ENCODE results near the gene GIMAP5. TPM values are rescaled to one million over a fixed set of nuclear protein-coding genes. Genes with fewer than 3 reads are reported as not detected.

The GIMAP5 gene
- polyA plus RNA-seq, 1 of the 3 experiments (the other 2 are of a cell fraction) = not detected

GRCh38 chr7:150788474-150789269, 51.5 kb downstream of the GIMAP5 start (continued):
- no peak for TF ChIP-seq ZBTB33 (IDR thresholded peaks at IDR 0.05; ENCODE audit: borderline replicate concordance, low read depth)
- TF ChIP-seq EP300 (IDR thresholded peaks at IDR 0.05; ENCODE audit: borderline replicate concordance in 1 of 2, low read depth in 1 of 2, low read length in 1 of 2) = peak; percentile 35 to 87; a peak in 3 of 4 replicates
- TF ChIP-seq RXRA (IDR thresholded peaks at IDR 0.05; ENCODE audit: borderline replicate concordance, low read depth) = no peak
- TF ChIP-seq FOXJ3 (CRISPR knock-in tag; IDR thresholded peaks at IDR 0.05) = peak; percentile 62; the same call in 1 of the 2 replicates
- no peak for TF ChIP-seq YY1 (IDR thresholded peaks at IDR 0.05; ENCODE audit: low read depth)
- peak; percentile 56 for TF ChIP-seq GATA2 (CRISPR knock-in tag; IDR thresholded peaks at IDR 0.05)
- TF ChIP-seq POLR2AphosphoS5 (IDR thresholded peaks at IDR 0.05; ENCODE audit: low read depth, low read length) = peak; percentile 31; the same call in 1 of the 2 replicates

DNA sequence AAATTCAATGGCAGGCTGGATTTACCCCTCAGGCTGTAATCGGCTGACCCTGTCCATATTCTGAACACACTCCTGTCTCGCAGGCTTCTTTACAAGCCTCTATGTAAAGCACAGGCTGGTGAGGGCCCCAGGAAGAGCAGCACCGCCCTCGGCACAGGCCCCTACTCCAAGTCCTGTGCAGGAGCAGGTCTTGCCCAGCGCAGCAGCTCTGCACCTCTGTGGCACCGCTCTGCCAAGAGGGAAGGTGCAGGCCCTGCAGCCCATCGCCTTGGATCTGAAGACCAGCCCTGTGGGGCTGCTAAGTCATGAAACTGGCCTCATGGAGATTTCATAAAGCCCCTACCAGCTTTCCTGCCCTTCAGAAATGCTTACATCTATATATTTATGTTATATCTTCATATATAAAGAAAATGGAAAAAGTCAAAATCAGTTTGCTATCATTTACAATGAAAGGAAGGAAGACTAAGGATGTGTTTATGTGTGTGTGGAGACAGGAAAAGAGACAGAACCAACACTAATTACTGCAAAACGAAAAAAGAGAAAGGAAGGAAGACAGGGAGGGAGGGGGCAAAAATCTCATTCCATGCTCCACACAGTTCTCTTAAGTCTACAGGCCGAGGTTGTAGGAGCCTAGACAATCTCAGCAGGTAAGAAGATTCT, 53.3 kb downstream of the GIMAP5 start:
- ChIA-PET CTCF (interaction anchor here (1.0 to 12.3 kb wide), 11 partner anchors 8 to 342 kb away, joined by 3 to 136 read pairs (median 24); no protein-coding TSS in a partner anchor), POLR2A (no interaction called here)
- no peaks in the 10 kb centered on the region for H3K79me2 ChIP-seq (ENCODE audit: insufficient read depth)
- peak; percentile 10 for DNase-seq
- H2AFZ ChIP-seq (ENCODE audit: low read depth) = no peak overlapping the region
- no peak overlapping the region for H3K4me2 ChIP-seq
- TF ChIP-seq RXRA (IDR thresholded peaks at IDR 0.05; ENCODE audit: borderline replicate concordance, low read depth) (no peak), MAX (IDR thresholded peaks at IDR 0.05; ENCODE audit: low read depth) (no peak), SMC3 (IDR thresholded peaks at IDR 0.05; ENCODE audit: low read depth, low read length) (no peak), RCOR1 (IDR thresholded peaks at IDR 0.05; ENCODE audit: low read length) (no peak), MXI1 (IDR thresholded peaks at IDR 0.05; ENCODE audit: low read depth, low read length) (no peak), EP300 (IDR thresholded peaks at IDR 0.05; ENCODE audit: borderline replicate concordance in 1 of 2, low read depth in 1 of 2, low read length in 1 of 2) (no peak), CHD2 (IDR thresholded peaks at IDR 0.05; ENCODE audit: low read length, partially characterized antibody) (no peak), REST (IDR thresholded peaks at IDR 0.05; ENCODE audit: low read depth, low read length) (no peak)
- TF ChIP-seq, protein P1, sequence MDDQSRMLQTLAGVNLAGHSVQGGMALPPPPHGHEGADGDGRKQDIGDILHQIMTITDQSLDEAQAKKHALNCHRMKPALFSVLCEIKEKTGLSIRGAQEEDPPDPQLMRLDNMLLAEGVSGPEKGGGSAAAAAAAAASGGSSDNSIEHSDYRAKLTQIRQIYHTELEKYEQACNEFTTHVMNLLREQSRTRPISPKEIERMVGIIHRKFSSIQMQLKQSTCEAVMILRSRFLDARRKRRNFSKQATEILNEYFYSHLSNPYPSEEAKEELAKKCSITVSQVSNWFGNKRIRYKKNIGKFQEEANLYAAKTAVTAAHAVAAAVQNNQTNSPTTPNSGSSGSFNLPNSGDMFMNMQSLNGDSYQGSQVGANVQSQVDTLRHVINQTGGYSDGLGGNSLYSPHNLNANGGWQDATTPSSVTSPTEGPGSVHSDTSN (IDR thresholded peaks at IDR 0.05) = no peak
- no peaks in the 10 kb centered on the region for H3F3A ChIP-seq (replicated peaks; ENCODE audit: insufficient read depth)
- no peaks in the 10 kb centered on the region for H3K9me2 ChIP-seq
- no peaks in the 10 kb centered on the region for H4K20me1 ChIP-seq (ENCODE audit: insufficient read depth)
- H3K36me3 ChIP-seq (replicated peaks in 1 of 2; ENCODE audit: control insufficient read depth in 1 of 2, insufficient read depth in 2 of 2, low read length in 1 of 2) = no peaks in the 10 kb centered on the region
- peak overlapping the region in 1 of 2 experiments; percentile 100; a peak in 2 of 4 replicates for H3K27ac ChIP-seq (ENCODE audit: low read depth in 2 of 2, low read length in 1 of 2)
- WGBS (ENCODE audit: low lambda C conversion rate) = 67% methylated on average over 7 of the region's 9 CpGs
- no peak overlapping the region for H3K9ac ChIP-seq
- H3K4me3 ChIP-seq (ENCODE audit: low read depth in 2 of 2, low read length in 1 of 2) = no peak overlapping the region
- H3K9me3 ChIP-seq = no peaks in the 10 kb centered on the region
- H3K27me3 ChIP-seq (ENCODE audit: insufficient read depth) = no peaks in the 10 kb centered on the region
- H3K4me1 ChIP-seq (ENCODE audit: control insufficient read depth in 1 of 2, insufficient read depth in 2 of 2, low read depth in 1 of 2, low read length in 1 of 2) = peaks cover 19 to 52% of the 10 kb centered on the region in 2 experiments; a peak in 3 of 4 replicates
